ENCODE data around the gene BRAP. TPM values are rescaled to one million over a fixed set of nuclear protein-coding genes. Genes with fewer than 3 reads are reported as not detected.

BRAP gene
- total RNA-seq, 4 donors from 2014 or later, result 16.9 to 20.0 (median 17.7) TPM

DNA sequence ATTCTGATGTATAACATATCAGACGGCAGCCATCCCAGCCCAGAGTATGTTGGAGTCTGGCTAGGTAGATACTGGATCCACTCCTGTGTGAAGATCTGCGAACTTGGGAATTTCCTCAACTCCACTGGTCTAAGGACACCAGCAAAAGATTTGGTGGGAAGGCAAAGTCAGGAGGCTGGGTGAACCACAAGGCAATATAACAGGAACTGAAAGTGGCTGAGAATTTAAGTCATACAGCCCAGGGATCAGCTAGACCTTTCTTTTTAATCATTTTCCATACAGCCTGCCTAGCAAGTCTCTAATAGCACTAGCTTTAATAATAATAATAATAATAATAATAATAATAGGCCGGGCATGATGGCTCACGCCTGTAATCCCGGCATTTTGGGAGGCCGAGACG lies 34.8 kb downstream of the BRAP start:
- DNase-seq (ENCODE audit: low spot score) (no peak), ATAC-seq (ENCODE audit: low FRiP score) (no peak)
- TF ChIP-seq CTCF (IDR thresholded peaks at IDR 0.05), result no peak

GRCh38 chr12:111645433-111645832 lies 40.3 kb downstream of the BRAP start:
- ATAC-seq (ENCODE audit: low FRiP score), result no peak
- TF ChIP-seq CTCF (IDR thresholded peaks at IDR 0.05), result no peak
- DNase-seq (ENCODE audit: low spot score), result no peak

- no peak for ATAC-seq (ENCODE audit: low FRiP score)
- no peak for DNase-seq (ENCODE audit: low spot score)
- no peak for TF ChIP-seq CTCF (IDR thresholded peaks at IDR 0.05)
Measured at GRCh38 chr12:111643427-111643826, 42.3 kb downstream of the BRAP start.

DNA sequence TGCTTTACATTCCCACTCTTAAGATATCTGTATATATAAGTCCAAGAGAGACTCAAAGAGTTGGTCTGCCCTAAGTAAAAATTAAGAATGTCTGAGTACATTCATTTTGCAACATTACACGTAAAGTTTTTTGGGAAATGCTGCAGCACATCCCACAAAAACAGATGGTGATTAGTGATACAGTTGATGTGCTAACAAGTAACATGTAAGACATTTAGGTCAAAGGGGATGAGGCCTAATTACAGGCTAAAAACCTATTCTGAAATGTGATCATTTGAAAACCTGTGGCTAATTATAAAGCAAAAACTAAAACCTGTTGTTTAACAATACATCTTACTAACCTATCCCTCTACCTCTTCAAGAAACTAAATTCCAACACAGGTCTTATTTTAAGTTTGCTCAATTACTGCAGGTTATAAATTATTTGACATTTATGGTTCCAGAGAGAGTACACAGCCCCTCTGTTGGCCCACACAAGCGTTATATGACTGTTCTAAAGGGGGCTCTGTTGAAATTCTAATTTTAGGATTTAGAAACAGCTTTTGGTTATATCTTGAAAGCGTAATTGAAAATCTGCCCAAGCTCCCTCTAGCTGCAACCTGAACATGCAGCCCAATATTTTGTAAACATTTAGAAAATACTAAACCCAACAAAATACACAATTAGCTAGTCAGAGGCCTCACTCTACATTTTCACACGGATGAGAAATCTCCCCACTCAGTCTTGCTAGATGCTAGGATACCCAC lies 42.9 kb downstream of the BRAP start:
- ATAC-seq (ENCODE audit: low FRiP score), result no peak
- no peak for TF ChIP-seq CTCF (IDR thresholded peaks at IDR 0.05)
- no peak for DNase-seq (ENCODE audit: low spot score)

DNA sequence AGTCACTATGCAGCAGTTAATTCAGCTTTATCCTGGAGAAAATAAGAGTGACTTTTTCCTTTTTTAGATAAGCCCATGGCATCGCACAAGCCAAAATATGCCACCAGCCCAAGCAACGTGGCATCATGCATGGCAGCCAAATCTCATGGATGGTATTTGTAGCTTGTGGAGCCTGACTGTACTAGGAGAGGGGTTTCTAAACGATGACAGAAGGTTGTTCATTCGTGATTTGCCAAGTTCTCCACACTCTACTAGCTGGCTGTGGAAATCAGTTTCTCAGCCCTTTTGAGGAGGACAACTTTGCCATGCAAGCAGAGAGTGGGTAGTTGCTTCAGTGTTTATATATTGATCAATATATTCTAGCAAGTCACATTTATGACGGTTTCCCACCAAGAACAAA lies 45.2 kb downstream of the BRAP start:
- ATAC-seq (ENCODE audit: low FRiP score) (no peak), DNase-seq (ENCODE audit: low spot score) (no peak)
- no peak for TF ChIP-seq CTCF (IDR thresholded peaks at IDR 0.05)

GRCh38 chr12:111638556-111638955 lies 47.2 kb downstream of the BRAP start:
- DNase-seq (ENCODE audit: low spot score) (no peak), ATAC-seq (ENCODE audit: low FRiP score) (no peak)
- no peak for TF ChIP-seq CTCF (IDR thresholded peaks at IDR 0.05)

GRCh38 chr12:111636209-111636945 lies 49.4 kb downstream of the BRAP start:
- DNase-seq (ENCODE audit: low spot score) (no peak), ATAC-seq (ENCODE audit: low FRiP score) (peak; percentile 57)
- no peak for TF ChIP-seq CTCF (IDR thresholded peaks at IDR 0.05)

All from omental fat pad (tissue), 4 donors.